Naive thymus-derived CD4-positive, alpha-beta T cell (primary cell): Measurements from ENCODE around the gene PAGE2B. TPM values are rescaled to one million over a fixed set of nuclear protein-coding genes. Genes with fewer than 3 reads are reported as not detected.
A peak's percentile ranks its signal among the peaks of the same experiment; 100 is the strongest.
"Not testable (repeated sequence)": the region's sequence is repeated elsewhere in the genome, so short reads cannot be mapped to it uniquely, and the experiment has no call there.

ENCODE experiments used
- ATAC-seq: fragments of 150-1000 bp; cut with Tn5 transposase; 2 replicates; pipeline ENCODE4 v1.10.0; 2021; ENCODE audit warnings: mild to moderate bottlenecking, moderate library complexity
- CTCF ChIA-PET: fragments of 350-600 bp; sonication (Branson Sonifier 250); formaldehyde crosslinking; loops from one replicate; lab custom pipeline; 2021; ENCODE audit warnings: antibody characterized with exemption; lab: Charles Lee
- POLR2A ChIA-PET: fragments of 350-600 bp; sonication (Branson Sonifier 250); formaldehyde crosslinking; loops from one replicate; lab custom pipeline; 2021; ENCODE audit warnings: antibody characterized with exemption, inconsistent platforms; lab: Charles Lee
- DNase-seq, 9 donors: peaks; one replicate each; pipeline versions ENCODE4 v3.0.0 to v3.0.0-alpha.2; 2020 to 2022; ENCODE audit warnings: mixed read lengths in 1 of 9
- H3K27ac ChIP-seq: one replicate; pipeline ENCODE4 v1.7.0; 2013; ENCODE audit warnings: mild to moderate bottlenecking, low read depth, low read length, moderate library complexity
- H3K27me3 ChIP-seq, 2 donors: one replicate each; pipeline ENCODE4 v1.7.0; 2013; ENCODE audit warnings: low read length in 2 of 2, mild to moderate bottlenecking in 2 of 2, moderate library complexity in 2 of 2; ENCODE audit not compliant: control insufficient read depth in 2 of 2, insufficient read depth in 2 of 2
- H3K36me3 ChIP-seq, 3 experiments: 1 replicate in 2 of 3; 2 replicates in 1 of 3; pipeline ENCODE4 v1.7.0; 2013; ENCODE audit warnings: low read length in 3 of 3, mild to moderate bottlenecking in 3 of 3, moderate library complexity in 1 of 3; ENCODE audit not compliant: insufficient read depth in 3 of 3, control insufficient read depth in 2 of 3
- H3K4me1 ChIP-seq, 2 donors: one replicate each; pipeline ENCODE4 v1.7.0; 2013; ENCODE audit warnings: low read length in 2 of 2, mild to moderate bottlenecking in 2 of 2, moderate library complexity in 1 of 2; ENCODE audit not compliant: control insufficient read depth in 2 of 2, insufficient read depth in 2 of 2
- H3K4me3 ChIP-seq: 2 replicates; pipeline ENCODE4 v1.7.0; 2013; ENCODE audit warnings: mild to moderate bottlenecking, low read length
- H3K9me3 ChIP-seq, 3 experiments: 1 replicate in 2 of 3; 2 replicates in 1 of 3; pipeline ENCODE4 v1.7.0; 2013; ENCODE audit warnings: low read length in 3 of 3; ENCODE audit not compliant: control insufficient read depth in 2 of 3
- H3K27ac Mint-ChIP-seq, 9 donors: one replicate each; pipeline ENCODE4 v1.8.0; 2020 to 2022; ENCODE audit warnings: mixed read lengths in 9 of 9, mild to moderate bottlenecking in 8 of 9, moderate library complexity in 5 of 9, inconsistent platforms in 2 of 9
- H3K27me3 Mint-ChIP-seq, 5 donors: one replicate each; pipeline ENCODE4 v1.8.0; 2021 to 2022; ENCODE audit warnings: mixed read lengths in 5 of 5, mild to moderate bottlenecking in 1 of 5
- H3K36me3 Mint-ChIP-seq, 5 donors: one replicate each; pipeline ENCODE4 v1.8.0; 2020 to 2022; ENCODE audit warnings: mixed read lengths in 5 of 5, mild to moderate bottlenecking in 3 of 5, inconsistent platforms in 1 of 5
- H3K4me1 Mint-ChIP-seq, 7 donors: one replicate each; pipeline ENCODE4 v1.8.0; 2020 to 2022; ENCODE audit warnings: mixed read lengths in 7 of 7, mild to moderate bottlenecking in 3 of 7, inconsistent platforms in 1 of 7
- H3K4me3 Mint-ChIP-seq, 10 donors: one replicate each; pipeline ENCODE4 v1.8.0; 2020 to 2022; ENCODE audit warnings: mild to moderate bottlenecking in 10 of 10, mixed read lengths in 10 of 10, moderate library complexity in 6 of 10, inconsistent platforms in 2 of 10
- H3K9me3 Mint-ChIP-seq, 11 donors: one replicate each; pipeline ENCODE4 v1.8.0; 2020 to 2022; ENCODE audit warnings: mixed read lengths in 11 of 11, mild to moderate bottlenecking in 4 of 11, inconsistent platforms in 1 of 11, moderate library complexity in 1 of 11
- intact Hi-C, 2 donors: fragments of 100-400 bp; cut with micrococcal nuclease; formaldehyde crosslinking; loops; one replicate each; pipeline ENCODE4 v1.15.1; 2023
- polyA plus RNA-seq, 2 donors: library from polyadenylated mRNA; unstranded; fragments of 300-500 nt; fragmentation: Illumina TruSeq; gene quantifications; one replicate each; pipeline ENCODE4 v1.2.3, GENCODE V29; 2021
- total RNA-seq, 6 experiments: library from RNA in 5 of 6; stranded (reverse) in 5 of 6; gene quantifications; 1 replicate in 5 of 6; 2 replicates in 1 of 6; pipeline ENCODE4 v1.2.3 and lab custom pipeline; 2021 to 2026

PAGE2B gene
- total and polyA plus RNA-seq, 7 experiments from 2014 or later = 0.91 to 1.2 TPM; not detected in 5

- H3K4me3 ChIP-seq = peak overlapping the region; percentile 35
- DNase-seq = peak in 6 of 9 donors; percentile 11 to 46 (median 32)
- H3K4me1 ChIP-seq = peaks cover 8 to 16% of the 10 kb centered on the region in 2 donors
- H3K27ac ChIP-seq = no peak overlapping the region
- POLR2A ChIA-PET = interaction anchor here (1.2 kb wide), 1 partner anchor 58 kb away, joined by 5 read pairs; the partner anchor contains the start of gene APEX2
- no peaks in the 10 kb centered on the region for H3K36me3 Mint-ChIP-seq
- H3K9me3 Mint-ChIP-seq = peaks cover 0 to 1% (median 0%) of the 10 kb centered on the region in 11 donors
- no peaks in the 10 kb centered on the region for H3K36me3 ChIP-seq
- intact Hi-C loops = loop anchor here (1.0 to 5.0 kb wide), 12 partner anchors 57 to 1015 kb away; partner anchors contain the start of genes APEX2 (in 2 of the 2), GNL3L (in 1 of the 2), MAGED2 (in 1 of the 2) and PHF8 (in 1 of the 2)
- peak overlapping the region in 7 of 9 donors; percentile 43 to 95 (median 90) for H3K27ac Mint-ChIP-seq
- H3K9me3 ChIP-seq = no peaks in the 10 kb centered on the region
- H3K4me1 Mint-ChIP-seq = peaks cover 8 to 29% (median 21%) of the 10 kb centered on the region in 7 donors
- H3K27me3 Mint-ChIP-seq = peaks cover 0 to 5% (median 0%) of the 10 kb centered on the region in 5 donors
- no peaks in the 10 kb centered on the region for H3K27me3 ChIP-seq
- peak; percentile 84 for ATAC-seq
- H3K4me3 Mint-ChIP-seq = peak overlapping the region; percentile 12 to 87 (median 76)
- CTCF ChIA-PET = interaction anchor here (1.1 to 1.3 kb wide), 3 partner anchors 55 to 165 kb away, joined by 3 to 26 read pairs (median 3); no protein-coding TSS in a partner anchor
Observed at GRCh38 chrX:55057675-55058249, 17.1 kb upstream of the PAGE2B start.

GRCh38 chrX:55067180-55067579 is 7.7 kb upstream of the PAGE2B start:
- H3K27ac Mint-ChIP-seq, H3K36me3 Mint-ChIP-seq, POLR2A ChIA-PET, ATAC-seq, H3K9me3 Mint-ChIP-seq, H3K4me3 Mint-ChIP-seq, H3K27me3 Mint-ChIP-seq, H3K4me3 ChIP-seq, H3K9me3 ChIP-seq, H3K27me3 ChIP-seq, H3K36me3 ChIP-seq, DNase-seq, H3K27ac ChIP-seq, H3K4me1 Mint-ChIP-seq, CTCF ChIA-PET, H3K4me1 ChIP-seq, intact Hi-C loops: not testable (repeated sequence)

DNA sequence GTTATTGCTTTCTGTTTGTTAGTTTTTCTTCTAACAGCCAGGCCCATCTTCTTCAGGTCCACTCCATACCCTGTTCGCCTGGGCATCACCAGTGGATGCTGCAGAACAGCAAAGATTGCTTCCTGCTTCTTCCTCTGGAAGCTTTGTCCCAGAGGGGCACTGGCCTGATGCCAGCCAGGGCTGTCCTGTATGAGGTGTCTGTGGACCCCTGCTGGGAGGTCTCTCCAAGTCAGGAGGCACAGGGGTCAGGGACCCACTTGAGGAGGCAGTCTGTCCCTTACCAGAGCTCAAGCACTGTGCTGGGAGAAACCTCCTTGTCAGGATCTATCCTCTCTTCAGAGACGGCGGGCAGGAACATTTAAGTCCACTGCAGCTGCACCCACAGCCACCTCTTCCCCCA is 2.5 kb upstream of the PAGE2B start:
- peaks cover 0 to 8% (median 3%) of the 10 kb centered on the region in 5 donors for H3K27me3 Mint-ChIP-seq
- ATAC-seq = no peak
- peaks cover 0 to 3% (median 0%) of the 10 kb centered on the region in 5 donors for H3K36me3 Mint-ChIP-seq
- Histone ChIP-seq H3K27me3 (no peaks in the 10 kb centered on the region), H3K27ac (no peak overlapping the region), H3K36me3 (no peaks in the 10 kb centered on the region), H3K4me3 (no peak overlapping the region), H3K4me1 (no peaks in the 10 kb centered on the region), H3K9me3 (no peaks in the 10 kb centered on the region)
- peaks cover 0 to 4% (median 0%) of the 10 kb centered on the region in 11 donors for H3K9me3 Mint-ChIP-seq
- ChIA-PET POLR2A (no interaction called here), CTCF (no interaction called here)
- H3K27ac Mint-ChIP-seq = no peak overlapping the region
- no peak overlapping the region for H3K4me3 Mint-ChIP-seq
- no peak for DNase-seq
- no peaks in the 10 kb centered on the region for H3K4me1 Mint-ChIP-seq
- intact Hi-C loops = no loop called here

DNA sequence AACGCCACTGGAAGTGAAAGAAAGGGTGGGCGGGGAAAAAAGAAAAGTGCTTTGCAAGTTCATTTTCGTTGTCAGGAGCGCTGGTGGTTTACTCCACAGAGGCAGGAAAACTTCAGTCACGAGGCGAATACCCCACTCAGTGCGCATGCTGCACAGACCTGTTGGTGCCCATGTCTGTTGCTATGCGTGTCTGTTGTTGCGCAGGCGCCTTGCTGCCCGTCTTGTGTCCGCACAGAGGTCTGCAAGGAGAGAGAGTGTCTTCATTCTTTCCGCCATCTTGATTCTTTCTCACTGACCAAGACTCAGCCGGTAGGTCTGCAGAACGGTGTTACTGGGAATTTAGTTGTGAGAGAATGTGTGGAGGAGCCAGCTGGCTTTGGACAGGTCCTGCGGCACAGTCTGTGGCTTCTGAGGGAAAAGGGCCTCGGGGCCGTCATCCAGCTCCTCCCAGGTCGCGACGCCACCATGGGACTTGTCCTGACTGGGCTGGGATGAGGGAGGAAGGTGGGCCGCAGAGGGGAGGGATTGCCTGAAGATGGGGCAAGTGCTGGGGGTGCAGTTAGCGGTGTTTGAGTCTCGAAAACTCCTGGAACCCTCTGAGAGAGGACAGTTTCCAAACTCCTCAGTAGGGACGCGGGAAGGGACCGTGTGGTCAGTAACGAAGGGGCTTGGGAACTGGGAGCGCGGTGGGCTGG is 14.1 kb downstream of the PAGE2B start, which contains the start of gene PAGE2:
Gene PAGE2 (plus strand): TSS at position 224 of the 695 bp plus-strand sequence. CDS start 1,003 bp downstream, outside the sequence.
- ATAC-seq (no peak), DNase-seq (no peak)
- no peak within 1 kb of the TSS for H3K4me3 Mint-ChIP-seq

DNA sequence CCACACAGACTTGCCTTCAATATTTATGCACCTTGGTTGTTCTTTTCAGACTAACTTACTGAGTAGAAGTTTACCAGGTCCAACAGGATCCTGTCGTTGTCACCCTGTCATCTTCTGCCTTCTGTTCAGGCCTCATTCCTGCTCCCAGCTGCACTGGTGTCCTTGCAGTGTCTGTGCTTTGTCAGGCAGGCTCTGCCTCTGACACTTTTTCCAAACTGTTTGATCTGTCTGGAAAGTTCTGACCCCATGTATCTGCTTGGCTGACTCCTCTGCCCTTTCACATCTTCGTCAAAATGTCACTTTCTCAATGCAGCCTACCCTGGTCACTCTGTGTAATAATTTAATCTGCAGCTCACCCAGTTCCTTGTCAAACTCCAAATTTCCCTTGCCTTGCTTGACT is 23.9 kb downstream of the PAGE2B start:
- no peak overlapping the region for H3K27ac ChIP-seq
- ATAC-seq (no peak), DNase-seq (no peak)
- Mint-ChIP-seq H3K4me1 (peaks cover 0 to 5% (median 0%) of the 10 kb centered on the region in 7 donors), H3K9me3 (no peaks in the 10 kb centered on the region), H3K4me3 (no peak overlapping the region), H3K36me3 (no peaks in the 10 kb centered on the region), H3K27ac (no peak overlapping the region), H3K27me3 (no peaks in the 10 kb centered on the region)
- CTCF ChIA-PET = no interaction called here
- POLR2A ChIA-PET = no interaction called here
- intact Hi-C loops = no loop called here
- H3K9me3 ChIP-seq = no peaks in the 10 kb centered on the region
- no peaks in the 10 kb centered on the region for H3K27me3 ChIP-seq
- no peaks in the 10 kb centered on the region for H3K36me3 ChIP-seq
- no peaks in the 10 kb centered on the region for H3K4me1 ChIP-seq
- no peak overlapping the region for H3K4me3 ChIP-seq

More for the DNA sequence above, 14.1 kb downstream of the PAGE2B start, which contains the start of gene PAGE2:
- H3K27me3 Mint-ChIP-seq = peaks cover 0 to 4% (median 0%) of the 10 kb centered on the region in 5 donors
- H3K27ac ChIP-seq = no peak within 1 kb of the TSS
- H3K36me3 ChIP-seq = no peaks in the 10 kb centered on the region
- intact Hi-C loops = no loop called here
- no peaks in the 10 kb centered on the region for H3K4me1 Mint-ChIP-seq
- no peaks in the 10 kb centered on the region for H3K4me1 ChIP-seq
- peaks cover 0 to 5% (median 0%) of the 10 kb centered on the region in 11 donors for H3K9me3 Mint-ChIP-seq
- H3K27me3 ChIP-seq = no peaks in the 10 kb centered on the region
- H3K9me3 ChIP-seq = no peaks in the 10 kb centered on the region
- CTCF ChIA-PET = no interaction called here
- no peak within 1 kb of the TSS for H3K4me3 ChIP-seq
- no peak within 1 kb of the TSS for H3K27ac Mint-ChIP-seq
- H3K36me3 Mint-ChIP-seq = no peaks in the 10 kb centered on the region
- POLR2A ChIA-PET = no interaction called here

GRCh38 chrX:55099162-55099561 is 24.3 kb downstream of the PAGE2B start:
- ChIA-PET POLR2A (no interaction called here), CTCF (no interaction called here)
- H3K9me3 Mint-ChIP-seq = peaks cover 0 to 3% (median 0%) of the 10 kb centered on the region in 11 donors
- Histone ChIP-seq H3K9me3 (no peaks in the 10 kb centered on the region), H3K4me1 (no peaks in the 10 kb centered on the region), H3K36me3 (no peaks in the 10 kb centered on the region), H3K4me3 (no peak overlapping the region), H3K27ac (no peak overlapping the region), H3K27me3 (no peaks in the 10 kb centered on the region)
- no peak overlapping the region for H3K4me3 Mint-ChIP-seq
- intact Hi-C loops = no loop called here
- H3K27ac Mint-ChIP-seq = no peak overlapping the region
- H3K27me3 Mint-ChIP-seq = no peaks in the 10 kb centered on the region
- ATAC-seq (no peak), DNase-seq (no peak)
- no peaks in the 10 kb centered on the region for H3K36me3 Mint-ChIP-seq
- peaks cover 0 to 5% (median 0%) of the 10 kb centered on the region in 7 donors for H3K4me1 Mint-ChIP-seq
